GM18861 (cell line): ENCODE measurements around the gene HDAC4.

Experiments
- ATAC-seq: cut with Tn5 transposase; IDR thresholded peaks from one replicate; pipeline ENCODE4 v1.9.1; 2021; ENCODE audit not compliant: unreplicated experiment

Gene HDAC4

DNA sequence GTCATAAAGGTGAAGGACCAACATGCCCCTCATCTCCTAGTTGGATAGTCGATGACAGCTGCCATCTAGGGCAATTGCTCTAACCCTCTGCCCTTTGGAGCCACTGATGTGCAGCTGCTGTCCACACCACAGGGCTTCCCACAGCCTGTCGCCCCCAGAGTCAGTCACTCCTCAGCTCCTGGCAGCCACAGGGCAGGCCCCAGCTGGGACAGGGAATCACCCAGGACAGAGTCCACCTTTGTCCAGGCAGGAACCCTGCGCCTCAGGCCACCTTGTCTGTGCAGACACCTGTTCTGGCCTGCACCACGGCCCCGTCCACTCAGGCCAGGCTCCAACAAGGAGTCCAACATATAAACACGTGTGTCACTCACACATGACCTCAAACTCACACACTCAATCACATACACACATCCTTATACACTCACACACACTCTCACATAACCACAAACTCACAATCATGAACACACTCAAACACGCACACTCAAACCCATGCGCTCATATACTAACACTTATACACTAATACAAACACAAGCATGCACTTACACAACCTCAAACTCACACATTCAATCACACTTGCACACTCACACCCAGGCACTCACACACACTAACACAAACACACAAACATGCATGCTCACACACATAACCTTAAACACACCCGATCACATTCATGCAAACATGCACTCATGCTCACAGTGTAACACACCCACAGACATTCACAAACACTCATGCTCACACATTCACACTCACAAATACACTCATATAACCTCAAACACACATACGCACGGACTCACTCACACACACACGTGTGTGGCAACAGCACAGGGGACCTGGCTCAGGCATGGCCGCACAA lies 29.7 kb downstream of the HDAC4 start:
- no peak for ATAC-seq

DNA sequence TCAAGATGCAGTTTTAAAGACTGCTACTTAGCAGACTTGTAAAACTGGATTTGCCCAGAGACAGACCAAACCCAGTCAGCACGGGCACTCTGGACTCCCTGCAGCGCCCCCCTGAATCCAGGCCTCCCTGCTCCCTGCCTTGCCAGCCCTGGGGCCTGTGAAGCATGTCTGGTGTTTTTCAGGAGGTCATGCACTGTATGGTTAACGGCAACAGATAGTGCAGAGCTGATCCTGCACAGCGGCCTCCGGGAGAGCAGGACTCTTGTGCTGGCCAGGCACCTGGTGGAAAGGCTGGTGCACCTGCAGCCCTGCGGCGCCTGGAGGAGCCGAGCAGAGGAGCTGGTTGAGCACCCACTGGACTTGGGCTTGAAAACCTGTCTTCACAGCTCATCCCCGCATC lies 30.4 kb downstream of the HDAC4 start:
- no peak for ATAC-seq

DNA sequence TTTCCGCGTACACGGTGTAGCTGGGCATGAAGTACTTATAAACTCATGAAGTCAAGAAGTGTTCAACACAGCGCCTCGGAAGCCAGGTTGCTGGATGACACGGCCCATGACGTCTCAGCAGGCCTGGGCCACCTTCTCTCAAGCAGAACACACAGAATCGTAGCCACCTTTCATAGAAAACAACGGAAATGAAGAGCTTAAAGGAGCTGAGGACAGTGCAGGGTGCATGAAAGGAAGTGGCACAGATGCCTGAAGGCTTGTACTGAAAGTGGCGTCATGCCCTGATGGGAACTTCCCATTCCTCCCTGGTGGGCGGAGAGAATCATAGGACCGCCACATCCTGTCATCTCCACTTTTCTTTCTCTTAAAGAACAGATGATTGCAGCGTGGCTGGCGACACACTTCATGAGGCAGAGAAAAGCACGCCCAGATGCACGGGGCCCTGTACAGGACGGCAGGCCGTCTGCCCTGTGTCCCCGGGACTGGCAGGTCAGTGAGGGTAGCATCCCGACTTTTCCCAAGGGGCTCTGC lies 31.1 kb downstream of the HDAC4 start:
- ATAC-seq = peak; percentile 88

DNA sequence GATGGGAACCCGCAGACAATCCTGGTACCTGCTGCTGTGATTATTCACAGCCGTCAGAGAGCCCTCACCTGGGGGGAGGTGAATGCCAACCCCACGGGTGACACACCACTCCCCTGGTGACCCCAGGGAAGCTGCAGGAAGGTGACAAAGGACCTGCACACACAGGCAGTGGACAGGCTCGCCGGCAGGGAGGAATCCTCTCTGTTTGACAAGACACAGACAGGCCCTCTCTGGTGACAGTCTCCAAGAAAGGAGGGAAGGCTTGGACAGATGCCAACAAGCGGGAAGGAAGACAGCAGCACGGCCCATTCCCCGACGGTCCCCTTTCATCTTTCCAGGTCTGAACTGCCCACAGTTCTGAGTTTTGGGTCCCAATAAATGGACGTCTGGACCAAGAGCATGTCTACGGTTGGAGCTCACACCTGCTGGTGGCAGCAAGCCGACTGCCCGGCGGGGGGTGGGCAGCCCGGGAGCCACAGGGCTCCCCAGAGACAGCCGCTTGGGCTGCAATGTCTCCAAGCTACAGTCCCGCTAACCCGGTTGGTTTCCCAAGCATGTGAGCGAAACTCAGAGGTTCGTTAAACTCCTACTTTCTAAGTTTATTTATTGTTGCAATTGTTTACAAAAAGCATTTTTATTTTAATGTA lies 31.8 kb downstream of the HDAC4 start:
- peak; percentile 32 for ATAC-seq

DNA sequence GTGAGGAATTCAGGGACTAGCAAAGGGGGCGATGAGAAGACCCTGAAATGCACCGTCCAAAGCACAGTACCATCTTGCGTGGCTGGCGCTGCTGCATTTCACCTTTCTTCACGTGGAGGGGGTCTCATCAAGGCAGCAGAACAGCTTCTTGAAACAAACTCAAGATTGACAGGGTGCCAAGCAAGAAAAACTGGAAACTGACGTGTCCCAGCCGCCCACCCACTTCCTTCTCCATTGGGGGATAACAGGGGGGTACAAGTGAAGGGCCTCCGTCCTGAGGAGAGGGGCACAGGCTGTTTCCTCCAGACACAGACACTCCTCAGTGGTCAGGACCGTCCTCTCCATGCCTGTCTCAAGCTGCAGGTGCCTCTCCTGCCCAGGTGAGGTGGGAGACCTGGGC lies 32.5 kb downstream of the HDAC4 start:
- ATAC-seq = no peak

DNA sequence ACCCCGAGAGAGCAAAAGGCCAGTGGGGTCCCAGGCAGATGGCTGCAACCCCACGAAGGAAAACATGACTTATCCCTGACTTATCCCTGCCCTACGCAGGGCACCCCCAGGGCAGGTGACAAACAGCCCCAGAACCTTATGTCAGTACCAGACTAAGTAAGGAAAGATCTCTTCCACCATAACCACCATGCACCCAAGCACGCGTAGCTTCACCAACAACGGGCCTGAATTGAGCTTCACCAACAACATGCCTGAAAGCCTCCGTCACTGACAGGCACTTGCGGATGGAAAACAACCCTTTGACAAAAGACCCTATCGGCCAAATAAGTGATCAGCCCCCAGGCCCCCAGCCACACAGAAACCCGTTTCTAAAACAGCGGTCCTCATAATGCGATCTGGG lies 34.1 kb downstream of the HDAC4 start:
- ATAC-seq = no peak

DNA sequence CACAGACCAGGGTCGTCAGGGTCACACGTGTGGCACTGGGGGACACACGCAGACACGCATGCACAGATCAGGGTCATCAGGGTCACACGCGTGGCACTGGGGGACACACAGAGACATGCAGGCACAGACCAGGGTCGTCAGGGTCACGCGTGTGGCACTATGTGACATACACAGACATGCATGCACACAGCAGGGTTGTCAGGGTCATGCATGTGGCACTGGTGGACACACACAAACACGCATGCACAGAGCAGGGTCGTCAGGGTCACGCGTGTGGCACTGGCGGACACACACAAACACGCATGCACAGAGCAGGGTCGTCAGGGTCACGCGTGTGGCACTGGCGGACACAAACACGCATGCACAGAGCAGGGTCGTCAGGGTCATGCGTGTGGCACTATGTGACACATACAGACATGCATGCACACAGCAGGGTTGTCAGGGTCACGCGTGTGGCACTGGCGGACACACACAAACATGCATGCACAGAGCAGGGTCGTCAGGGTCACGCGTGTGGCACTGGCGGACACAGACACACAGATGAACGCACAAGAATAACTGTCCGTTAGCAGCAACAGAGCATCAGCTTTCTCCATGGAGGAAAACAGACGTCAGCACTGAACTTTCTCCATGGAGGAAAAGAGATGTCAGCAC lies 34.9 kb downstream of the HDAC4 start:
- no peak for ATAC-seq

DNA sequence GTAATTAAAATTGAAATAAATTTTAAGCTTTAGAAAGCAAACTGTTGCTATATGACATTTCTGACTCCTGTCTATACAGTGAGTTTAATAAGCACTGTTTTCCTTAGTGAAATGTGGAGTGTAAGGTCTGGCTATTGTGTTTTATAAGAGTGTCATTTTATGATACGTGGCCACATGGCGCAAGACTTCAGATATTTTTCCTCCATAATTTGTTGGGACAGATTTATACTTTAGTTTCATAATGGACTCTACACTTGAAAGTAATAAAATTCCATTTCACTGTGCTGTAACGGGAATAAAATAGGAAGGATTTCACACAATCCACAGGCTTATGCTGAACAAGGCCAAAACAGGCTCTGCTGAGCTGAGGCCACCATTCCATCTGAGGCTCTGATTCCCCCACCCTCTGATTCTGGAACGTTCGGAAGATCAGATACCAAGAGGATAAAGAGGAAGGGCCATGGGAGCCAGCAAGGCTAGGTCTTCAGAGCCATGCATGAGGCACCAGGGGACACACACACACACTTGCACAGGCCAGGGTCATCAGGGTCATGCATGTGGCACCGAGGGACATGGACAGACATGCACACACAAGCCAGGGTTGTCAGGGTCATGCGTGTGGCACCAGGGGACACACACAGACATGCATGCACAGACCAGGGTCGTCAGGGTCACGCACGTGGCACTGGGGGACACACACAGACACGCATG lies 35.6 kb downstream of the HDAC4 start:
- ATAC-seq = no peak

DNA sequence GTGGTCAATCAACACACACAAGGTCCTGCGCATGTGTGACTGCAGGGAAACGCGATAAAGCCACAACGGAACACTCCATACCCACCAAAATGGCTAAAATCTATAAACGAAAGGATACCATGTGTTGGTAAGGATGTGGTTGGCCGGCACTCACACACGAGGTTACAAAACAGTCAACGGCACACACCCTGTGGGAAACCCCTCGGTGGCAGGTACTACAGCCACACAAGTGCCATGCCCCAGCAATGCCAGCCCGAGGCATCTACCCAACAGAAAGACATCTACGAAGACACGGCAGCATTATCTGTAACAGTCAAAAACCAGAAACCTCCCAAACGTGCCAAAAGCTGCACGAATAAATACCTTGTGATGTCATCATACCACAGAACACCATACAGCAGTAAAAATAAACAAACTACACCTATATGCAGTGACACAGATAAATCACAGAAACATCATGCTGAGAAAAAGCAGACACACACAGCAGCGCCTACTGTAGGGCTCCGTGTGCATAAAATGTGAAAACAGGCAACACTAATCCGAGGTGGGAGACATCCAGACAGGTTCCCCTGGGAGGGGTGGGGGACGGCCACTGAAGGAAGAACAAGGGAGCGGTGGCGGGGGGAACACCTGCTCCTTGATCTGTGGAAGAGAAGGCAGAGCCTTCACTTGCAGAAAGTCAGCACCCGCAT lies 36.7 kb downstream of the HDAC4 start:
- ATAC-seq = no peak

DNA sequence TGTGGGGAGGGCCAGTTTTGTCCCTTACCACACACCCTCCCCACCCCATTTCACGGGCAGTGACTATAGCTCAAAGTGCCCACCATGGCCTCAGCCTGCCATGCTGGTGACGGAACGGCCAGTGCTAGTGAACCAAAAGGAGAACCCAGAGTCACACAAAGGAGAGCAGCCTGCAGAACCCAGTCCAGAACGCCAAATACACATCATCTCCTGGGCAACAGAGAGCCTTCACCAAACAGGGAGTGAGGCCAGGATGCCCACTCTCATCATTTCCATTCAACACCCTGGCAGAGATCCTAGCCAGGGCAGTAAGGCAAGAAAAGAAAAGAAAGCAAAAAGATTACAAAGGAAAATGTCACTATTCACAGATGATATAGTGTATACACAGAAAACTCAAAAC lies 38.3 kb downstream of the HDAC4 start:
- ATAC-seq = no peak

DNA sequence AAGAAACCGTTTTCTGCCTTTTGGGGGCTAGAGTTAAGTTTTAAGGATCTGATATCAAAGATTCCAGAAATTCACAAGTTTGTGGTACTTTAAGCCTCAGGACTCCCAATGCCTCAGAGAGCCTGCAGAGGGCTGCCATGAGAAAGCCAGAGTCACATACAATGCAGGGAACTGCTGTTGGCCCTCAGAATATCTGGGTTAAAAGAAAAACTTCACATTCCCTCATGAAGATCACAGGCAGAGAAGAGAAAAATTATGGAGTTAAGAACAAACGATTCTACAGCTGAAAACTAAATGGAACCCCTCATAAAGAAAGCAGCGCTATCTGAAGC lies 39.5 kb downstream of the HDAC4 start:
- ATAC-seq = no peak

DNA sequence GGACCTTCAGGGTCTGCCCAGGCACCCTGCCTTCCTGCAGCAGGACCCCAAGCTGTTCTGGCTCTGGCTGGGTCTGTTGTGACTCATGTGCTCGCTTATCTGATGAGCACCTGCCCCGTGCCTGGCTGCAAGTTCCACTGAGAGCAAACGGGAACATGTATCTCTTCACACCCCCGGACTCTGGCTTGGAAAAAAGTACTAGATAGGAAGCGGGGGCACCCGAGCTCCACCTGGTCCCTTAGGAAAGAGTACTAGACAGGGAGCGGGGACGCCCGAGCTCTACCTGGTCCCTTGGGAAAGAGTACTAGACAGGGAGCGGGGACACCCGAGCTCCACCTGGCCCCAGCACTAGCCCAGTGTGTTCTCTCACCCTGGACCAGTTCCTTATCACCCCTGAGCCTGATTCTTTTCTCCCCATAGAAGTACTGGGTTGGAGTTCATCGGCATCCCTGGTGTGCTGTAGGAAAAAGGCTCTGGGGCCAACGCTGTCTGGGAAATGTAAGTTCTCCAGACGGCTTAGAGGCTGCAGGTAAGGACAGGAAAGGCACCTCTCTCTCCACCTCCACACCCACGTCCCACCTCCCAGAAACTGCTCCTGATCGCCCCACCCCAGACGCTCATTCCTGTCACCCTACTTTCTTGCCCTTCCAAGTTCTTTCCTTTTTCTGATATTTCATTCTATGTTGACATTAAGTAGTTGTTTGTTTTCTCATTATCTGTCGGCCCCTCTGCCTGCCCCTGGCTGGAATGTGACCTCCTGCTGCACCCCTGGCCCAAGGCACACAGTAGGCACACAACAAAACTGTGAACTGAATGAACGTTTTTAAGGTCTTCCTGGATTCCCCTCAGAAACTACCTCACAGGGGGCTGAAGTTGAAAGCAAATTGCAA lies 40.2 kb downstream of the HDAC4 start:
- no peak for ATAC-seq

DNA sequence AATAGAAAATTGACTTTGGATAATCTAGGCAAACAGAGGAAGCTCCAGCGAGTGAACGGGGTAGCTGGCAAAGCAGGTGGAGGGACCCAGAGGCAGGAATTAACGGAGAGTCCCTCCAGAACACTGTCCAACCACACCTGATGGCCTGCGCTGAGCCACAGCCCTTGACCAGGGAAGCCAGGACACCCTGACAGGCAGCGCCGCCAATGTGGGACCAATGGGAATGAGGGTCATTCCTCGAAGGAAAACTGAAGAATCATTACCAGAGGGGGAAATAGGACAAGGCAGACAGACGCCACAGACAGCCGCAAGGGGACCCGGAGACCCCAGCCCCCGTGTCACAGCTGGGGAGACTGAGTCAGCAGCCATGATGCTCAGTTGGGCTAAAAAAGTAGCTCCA lies 40.8 kb downstream of the HDAC4 start:
- ATAC-seq = no peak

DNA sequence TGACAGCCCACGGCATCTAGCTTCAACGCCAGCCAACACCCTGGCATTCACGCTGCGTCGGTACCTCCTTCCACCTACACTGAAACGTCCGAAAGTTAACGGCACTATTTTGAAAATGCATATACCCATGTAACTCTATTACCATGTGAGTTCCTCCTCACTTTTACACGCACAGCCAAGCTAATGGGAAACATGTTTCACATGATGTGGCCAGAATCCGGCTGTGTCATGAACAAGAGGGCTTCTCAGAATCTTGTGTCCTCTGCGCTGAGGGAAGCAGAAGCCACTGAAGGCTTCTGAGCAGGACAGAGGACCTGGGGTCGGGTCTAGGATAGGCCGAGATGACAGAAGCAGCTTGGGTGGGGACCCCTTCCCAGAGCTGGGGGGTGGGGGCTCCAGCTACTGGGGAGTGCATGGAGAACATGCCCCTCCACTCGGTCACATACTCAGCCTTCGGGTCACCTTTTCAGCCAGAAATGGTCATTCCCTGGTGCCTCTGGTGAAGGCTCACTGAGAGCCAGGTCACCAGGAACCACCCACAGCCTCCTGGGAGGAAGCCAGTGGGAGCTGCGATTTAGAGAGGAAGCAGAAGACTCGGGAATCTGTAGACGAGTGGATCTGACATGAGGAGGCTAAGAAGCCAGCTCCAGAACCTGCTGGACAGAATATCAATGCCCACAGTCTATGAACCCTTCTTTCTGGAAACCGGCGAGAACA lies 41.5 kb downstream of the HDAC4 start:
- no peak for ATAC-seq

DNA sequence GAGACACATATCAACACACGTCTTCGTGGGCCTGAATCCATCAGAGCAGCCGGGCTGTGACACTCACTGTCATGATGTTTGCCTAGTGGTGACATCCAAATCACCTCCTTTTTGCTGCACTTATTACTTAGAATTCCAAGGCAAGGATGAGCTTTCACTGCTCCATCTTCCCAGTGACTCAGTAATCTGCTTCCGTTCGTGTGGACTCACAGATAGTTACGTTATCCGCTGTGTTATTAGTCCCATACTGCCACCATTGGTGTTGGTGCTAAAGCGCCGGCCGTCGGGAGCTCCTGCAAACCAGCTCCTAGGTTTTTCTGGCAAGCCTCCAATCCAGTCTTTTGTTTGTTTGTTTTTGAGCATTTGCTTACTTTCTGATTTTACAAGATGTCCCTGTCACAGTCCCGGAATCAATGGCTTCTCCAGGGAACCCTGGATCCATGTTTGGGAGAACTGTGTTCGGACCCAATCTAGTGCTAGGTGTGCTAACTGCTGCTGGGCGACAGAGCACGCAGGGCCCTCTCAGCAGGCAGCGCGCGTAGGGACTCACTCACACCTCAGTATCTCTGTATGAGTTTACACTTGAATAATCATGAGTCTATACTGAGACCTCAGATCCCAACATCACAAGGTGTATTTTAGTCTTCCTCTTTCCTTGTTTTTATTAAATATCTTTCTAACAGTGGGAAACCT lies 42.6 kb downstream of the HDAC4 start:
- no peak for ATAC-seq

DNA sequence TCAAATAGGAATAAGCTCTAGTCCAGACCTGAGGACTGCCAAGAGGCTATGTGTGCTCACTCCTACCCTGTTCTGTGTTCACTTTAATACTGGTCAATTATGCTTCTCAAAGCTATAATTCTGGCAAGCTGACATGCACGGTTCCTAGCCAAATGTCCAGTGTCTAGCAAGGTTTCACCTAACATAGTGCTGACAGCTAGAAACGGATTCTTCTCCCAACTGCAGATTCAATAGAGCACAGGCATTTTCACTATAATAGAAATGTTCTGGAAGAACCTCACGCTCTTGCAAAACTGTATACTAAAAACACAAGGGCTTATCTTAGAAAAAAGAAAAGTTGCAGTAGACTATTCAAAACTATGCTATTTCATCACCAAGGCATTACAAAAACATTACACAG lies 45.1 kb downstream of the HDAC4 start:
- ATAC-seq = no peak

DNA sequence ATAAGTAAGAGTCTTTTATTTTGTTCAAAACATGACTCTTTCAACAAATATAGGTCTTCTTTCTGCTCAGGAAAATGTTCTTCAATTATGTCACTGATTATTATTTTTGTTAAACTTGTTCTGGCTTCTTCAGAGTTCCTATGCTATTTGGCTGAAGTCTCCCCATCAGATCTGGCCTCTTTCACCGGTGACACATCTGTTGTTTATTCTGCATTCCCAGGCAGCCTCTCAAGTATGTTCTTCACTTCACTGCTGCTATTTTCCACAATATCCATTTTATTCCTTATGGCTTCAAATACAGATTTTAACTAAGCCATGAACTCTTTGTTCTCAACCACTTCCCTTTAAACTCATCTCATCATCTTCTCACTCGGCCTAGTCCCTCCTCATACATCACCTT lies 45.7 kb downstream of the HDAC4 start:
- no peak for ATAC-seq

DNA sequence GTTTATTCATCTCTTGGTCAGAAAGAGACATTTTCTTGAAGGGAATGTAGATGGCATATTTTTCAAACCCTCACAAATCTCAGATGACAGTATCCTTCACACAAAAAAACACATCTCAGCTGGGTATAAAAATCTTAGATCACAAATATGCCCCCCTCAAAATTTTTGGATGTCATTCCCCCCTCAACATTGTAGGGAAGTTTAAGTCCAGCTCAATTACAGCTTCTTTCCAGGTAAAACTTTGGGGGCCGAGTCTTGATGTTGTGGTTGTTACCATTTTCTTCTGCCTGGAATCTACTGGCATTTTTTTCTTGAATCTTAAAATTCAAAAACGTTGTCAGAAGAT lies 46.1 kb downstream of the HDAC4 start:
- no peak for ATAC-seq
